Panc1 (cell line): Measurements from ENCODE around the gene SCARB2. TPM values are rescaled to one million over a fixed set of nuclear protein-coding genes. Genes with fewer than 3 reads are reported as not detected.

Source experiments
- ATAC-seq: fragments of 200-7000 bp; cut with Tn5 transposase; 2 replicates; pipeline ENCODE4 v1.9.1; 2020; ENCODE audit warnings: mild to moderate bottlenecking, moderate library complexity
- BruUV-seq: library from RNA; stranded (reverse); fragments of 400-500 nt; replicated peaks from 2 replicates; lab custom pipeline; 2021; lab: Mats Ljungman, UMichigan
- CTCF ChIA-PET: fragments of 300-600 bp; sonication (Branson Sonifier 250); formaldehyde crosslinking; loops from one replicate; lab custom pipeline; 2022; ENCODE audit warnings: antibody characterized with exemption; lab: Charles Lee
- POLR2A ChIA-PET: fragments of 300-600 bp; sonication (Branson Sonifier 250); formaldehyde crosslinking; loops from one replicate; lab custom pipeline; 2022; ENCODE audit warnings: antibody characterized with exemption; lab: Charles Lee
- DNase-seq: peaks from one replicate; pipeline ENCODE4 v3.0.0-alpha.2; 2010; ENCODE audit warnings: low read depth, low spot score
- H3K27ac ChIP-seq: 2 replicates; pipeline ENCODE4 v1.5.1; 2011; ENCODE audit warnings: mild to moderate bottlenecking, low read length, inconsistent platforms
- H3K27me3 ChIP-seq: fragments of 200-500 bp; sonication (Bioruptor generic); 2 replicates; pipeline ENCODE4 v1.6.0; 2014; ENCODE audit warnings: low read length, inconsistent platforms; ENCODE audit not compliant: control insufficient read depth, insufficient read depth
- H3K36me3 ChIP-seq: fragments of 200-500 bp; sonication (Bioruptor generic); 2 replicates; pipeline ENCODE4 v1.5.1; 2014; ENCODE audit warnings: inconsistent platforms, mild to moderate bottlenecking, low read length, moderate library complexity; ENCODE audit not compliant: control insufficient read depth, insufficient read depth
- H3K4me1 ChIP-seq: 2 replicates; pipeline ENCODE4 v1.5.1; 2011; ENCODE audit warnings: inconsistent platforms, mild to moderate bottlenecking, low read length, moderate library complexity; ENCODE audit not compliant: control insufficient read depth, insufficient read depth
- H3K4me3 ChIP-seq, 2 experiments: 2 replicates each; pipeline ENCODE4 v1.5.1; 2011 to 2012; ENCODE audit warnings: low read depth in 2 of 2, low read length in 2 of 2, mild to moderate bottlenecking in 2 of 2, inconsistent platforms in 1 of 2, moderate library complexity in 1 of 2
- H3K9me3 ChIP-seq: fragments of 200-500 bp; sonication (Bioruptor generic); 2 replicates; pipeline ENCODE4 v1.5.1; 2014; ENCODE audit warnings: low read depth, mild to moderate bottlenecking, inconsistent platforms, low read length, moderate library complexity; ENCODE audit not compliant: control insufficient read depth, insufficient read depth
- POLR2AphosphoS5 ChIP-seq: IDR thresholded peaks from 2 replicates; pipeline ENCODE4 v1.6.1; 2012; ENCODE audit warnings: mild to moderate bottlenecking, low read depth, low read length, moderate library complexity
- SIN3A ChIP-seq: IDR thresholded peaks from 2 replicates; pipeline ENCODE4 v1.6.1; 2012; ENCODE audit warnings: low read depth, mild to moderate bottlenecking, low read length, moderate library complexity, borderline replicate concordance; ENCODE audit not compliant: insufficient read depth
- TCF7L2 ChIP-seq: IDR thresholded peaks from 2 replicates; pipeline ENCODE4 v1.6.1; 2011; ENCODE audit warnings: mild to moderate bottlenecking, low read depth, low read length, inconsistent platforms
- in situ Hi-C: cut with HindIII; loops from 2 replicates; pipeline ENCODE4 v1.10.0; 2016; ENCODE audit warnings: low sequenced_read_pairs, low pct_unique_long_range_greater_than_20kb
- intact Hi-C: fragments of 100-400 bp; cut with micrococcal nuclease; formaldehyde crosslinking; loops from one replicate; pipeline ENCODE4 v1.10.0; 2022; ENCODE audit not compliant: unreplicated experiment
- total RNA-seq: library from RNA; stranded (reverse); gene quantifications from one replicate; pipeline ENCODE4 v1.2.1, GENCODE V29; 2021; ENCODE audit not compliant: unreplicated experiment
- TF ChIP-seq, protein P1 (sequence below): fragments of 450-650 bp; IDR thresholded peaks from 2 replicates; pipeline ENCODE4 v1.5.1; 2017; ENCODE audit warnings: mild to moderate bottlenecking
- TF ChIP-seq, protein P2 (sequence below), 2 experiments: IDR thresholded peaks; 2 replicates each; pipeline ENCODE4 v1.6.1; 2011 to 2012; ENCODE audit warnings: low read depth in 2 of 2, control low read depth in 1 of 2, low read length in 1 of 2, mild to moderate bottlenecking in 1 of 2, moderate library complexity in 1 of 2; ENCODE audit not compliant: insufficient read depth in 1 of 2

Gene SCARB2
- total RNA-seq, 1 experiment from 2014 or later: 59.4 TPM

DNA sequence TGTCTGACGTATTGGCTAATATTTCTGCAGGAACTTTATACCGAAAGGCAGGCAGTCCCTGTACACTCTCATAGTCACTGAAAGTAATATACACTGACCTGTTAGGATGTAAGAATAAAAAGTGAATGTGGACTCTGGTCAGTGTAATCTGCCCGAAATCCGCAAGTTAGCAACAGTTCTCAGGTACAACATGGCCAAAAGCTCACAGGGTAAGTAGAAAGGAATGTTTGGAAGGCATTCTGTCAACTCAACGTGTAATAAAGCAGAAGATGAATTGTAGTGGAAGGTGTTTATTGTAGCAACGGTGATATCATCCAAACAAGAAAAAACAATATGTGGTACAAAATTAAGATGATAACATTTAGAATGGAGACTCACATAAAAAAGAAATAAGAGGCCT, 39.4 kb downstream of the SCARB2 start:
- Histone ChIP-seq H3K36me3 (no peaks in the 10 kb centered on the region; the same call in 1 of the 2 replicates), H3K4me3 (no peak overlapping the region), H3K27ac (no peak overlapping the region), H3K4me1 (no peaks in the 10 kb centered on the region), H3K27me3 (no peaks in the 10 kb centered on the region), H3K9me3 (no peaks in the 10 kb centered on the region)
- no peak for DNase-seq
- TF ChIP-seq, protein P1, sequence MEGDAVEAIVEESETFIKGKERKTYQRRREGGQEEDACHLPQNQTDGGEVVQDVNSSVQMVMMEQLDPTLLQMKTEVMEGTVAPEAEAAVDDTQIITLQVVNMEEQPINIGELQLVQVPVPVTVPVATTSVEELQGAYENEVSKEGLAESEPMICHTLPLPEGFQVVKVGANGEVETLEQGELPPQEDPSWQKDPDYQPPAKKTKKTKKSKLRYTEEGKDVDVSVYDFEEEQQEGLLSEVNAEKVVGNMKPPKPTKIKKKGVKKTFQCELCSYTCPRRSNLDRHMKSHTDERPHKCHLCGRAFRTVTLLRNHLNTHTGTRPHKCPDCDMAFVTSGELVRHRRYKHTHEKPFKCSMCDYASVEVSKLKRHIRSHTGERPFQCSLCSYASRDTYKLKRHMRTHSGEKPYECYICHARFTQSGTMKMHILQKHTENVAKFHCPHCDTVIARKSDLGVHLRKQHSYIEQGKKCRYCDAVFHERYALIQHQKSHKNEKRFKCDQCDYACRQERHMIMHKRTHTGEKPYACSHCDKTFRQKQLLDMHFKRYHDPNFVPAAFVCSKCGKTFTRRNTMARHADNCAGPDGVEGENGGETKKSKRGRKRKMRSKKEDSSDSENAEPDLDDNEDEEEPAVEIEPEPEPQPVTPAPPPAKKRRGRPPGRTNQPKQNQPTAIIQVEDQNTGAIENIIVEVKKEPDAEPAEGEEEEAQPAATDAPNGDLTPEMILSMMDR: no peak
- in situ Hi-C loops: no loop called here
- intact Hi-C loops: no loop called here
- ChIA-PET POLR2A (no interaction called here), CTCF (no interaction called here)
- ATAC-seq: no peak
- no TSS peak for BruUV-seq

DNA sequence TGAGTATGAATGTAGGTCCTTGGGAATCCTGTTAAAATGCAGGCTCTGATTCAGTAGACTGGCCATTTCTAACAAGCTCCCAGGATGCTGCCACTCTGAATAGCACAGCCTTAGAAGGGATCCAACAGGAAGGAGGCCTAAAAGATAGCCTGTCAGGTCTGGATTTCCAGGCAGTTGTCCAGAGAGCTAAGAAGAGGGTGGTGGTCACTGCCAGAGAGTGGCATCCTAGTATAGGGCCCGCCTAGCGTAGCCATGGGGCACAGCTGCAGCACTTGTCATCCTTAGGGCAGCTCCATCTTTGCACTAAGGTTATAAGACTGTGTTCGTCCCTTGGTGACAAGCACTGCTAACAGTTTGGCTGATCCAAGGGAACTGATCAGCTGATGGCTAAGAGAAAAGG, 44.9 kb downstream of the SCARB2 start:
- TF ChIP-seq POLR2AphosphoS5: no peak
- TF ChIP-seq TCF7L2: no peak
- TF ChIP-seq, protein P2, sequence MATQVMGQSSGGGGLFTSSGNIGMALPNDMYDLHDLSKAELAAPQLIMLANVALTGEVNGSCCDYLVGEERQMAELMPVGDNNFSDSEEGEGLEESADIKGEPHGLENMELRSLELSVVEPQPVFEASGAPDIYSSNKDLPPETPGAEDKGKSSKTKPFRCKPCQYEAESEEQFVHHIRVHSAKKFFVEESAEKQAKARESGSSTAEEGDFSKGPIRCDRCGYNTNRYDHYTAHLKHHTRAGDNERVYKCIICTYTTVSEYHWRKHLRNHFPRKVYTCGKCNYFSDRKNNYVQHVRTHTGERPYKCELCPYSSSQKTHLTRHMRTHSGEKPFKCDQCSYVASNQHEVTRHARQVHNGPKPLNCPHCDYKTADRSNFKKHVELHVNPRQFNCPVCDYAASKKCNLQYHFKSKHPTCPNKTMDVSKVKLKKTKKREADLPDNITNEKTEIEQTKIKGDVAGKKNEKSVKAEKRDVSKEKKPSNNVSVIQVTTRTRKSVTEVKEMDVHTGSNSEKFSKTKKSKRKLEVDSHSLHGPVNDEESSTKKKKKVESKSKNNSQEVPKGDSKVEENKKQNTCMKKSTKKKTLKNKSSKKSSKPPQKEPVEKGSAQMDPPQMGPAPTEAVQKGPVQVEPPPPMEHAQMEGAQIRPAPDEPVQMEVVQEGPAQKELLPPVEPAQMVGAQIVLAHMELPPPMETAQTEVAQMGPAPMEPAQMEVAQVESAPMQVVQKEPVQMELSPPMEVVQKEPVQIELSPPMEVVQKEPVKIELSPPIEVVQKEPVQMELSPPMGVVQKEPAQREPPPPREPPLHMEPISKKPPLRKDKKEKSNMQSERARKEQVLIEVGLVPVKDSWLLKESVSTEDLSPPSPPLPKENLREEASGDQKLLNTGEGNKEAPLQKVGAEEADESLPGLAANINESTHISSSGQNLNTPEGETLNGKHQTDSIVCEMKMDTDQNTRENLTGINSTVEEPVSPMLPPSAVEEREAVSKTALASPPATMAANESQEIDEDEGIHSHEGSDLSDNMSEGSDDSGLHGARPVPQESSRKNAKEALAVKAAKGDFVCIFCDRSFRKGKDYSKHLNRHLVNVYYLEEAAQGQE (IDR thresholded peaks at IDR 0.05; ENCODE audit: insufficient read depth in 1 of 2, low read depth in 2 of 2, low read length in 1 of 2): no peak
- no peak for TF ChIP-seq SIN3A
- TF ChIP-seq, protein P1: no peak
- peaks cover 7% of the 10 kb centered on the region for H3K36me3 ChIP-seq
- ChIA-PET CTCF (no interaction called here), POLR2A (no interaction called here)
- H3K4me3 ChIP-seq: no peak overlapping the region
- BruUV-seq: no TSS peak
- no peak overlapping the region for H3K27ac ChIP-seq
- ATAC-seq (no peak), DNase-seq (no peak)
- no peaks in the 10 kb centered on the region for H3K4me1 ChIP-seq
- in situ Hi-C loops: no loop called here
- H3K27me3 ChIP-seq: no peaks in the 10 kb centered on the region
- intact Hi-C loops: no loop called here
- H3K9me3 ChIP-seq: no peaks in the 10 kb centered on the region

DNA sequence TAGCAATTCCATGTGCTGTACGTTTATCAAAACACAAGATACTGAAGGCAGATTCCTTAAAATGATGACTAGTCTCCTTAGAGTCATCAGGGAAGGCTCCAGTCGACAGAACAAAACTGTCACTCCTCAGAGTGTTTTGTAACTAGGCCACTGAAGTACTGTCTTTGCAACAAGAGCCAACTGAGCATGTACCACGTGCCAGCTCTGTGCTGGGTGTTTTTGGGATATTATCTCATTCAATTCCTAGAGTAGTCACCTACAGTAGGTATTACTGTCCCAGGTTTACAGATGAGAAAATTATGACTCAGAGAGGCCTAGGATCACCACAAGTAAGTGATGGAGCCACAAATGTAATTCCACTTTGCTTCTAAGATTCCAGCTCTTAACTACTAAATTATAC, 47.1 kb downstream of the SCARB2 start:
- ChIA-PET CTCF (no interaction called here), POLR2A (no interaction called here)
- DNase-seq (no peak), ATAC-seq (no peak)
- Histone ChIP-seq H3K27me3 (no peaks in the 10 kb centered on the region), H3K4me1 (no peaks in the 10 kb centered on the region), H3K4me3 (no peak overlapping the region), H3K27ac (no peak overlapping the region), H3K9me3 (no peaks in the 10 kb centered on the region), H3K36me3 (peaks cover 8% of the 10 kb centered on the region)
- intact Hi-C loops: no loop called here
- TF ChIP-seq POLR2AphosphoS5: no peak
- BruUV-seq: no TSS peak
- in situ Hi-C loops: no loop called here
